Measurements from ENCODE around the gene ELOB.

DNA sequence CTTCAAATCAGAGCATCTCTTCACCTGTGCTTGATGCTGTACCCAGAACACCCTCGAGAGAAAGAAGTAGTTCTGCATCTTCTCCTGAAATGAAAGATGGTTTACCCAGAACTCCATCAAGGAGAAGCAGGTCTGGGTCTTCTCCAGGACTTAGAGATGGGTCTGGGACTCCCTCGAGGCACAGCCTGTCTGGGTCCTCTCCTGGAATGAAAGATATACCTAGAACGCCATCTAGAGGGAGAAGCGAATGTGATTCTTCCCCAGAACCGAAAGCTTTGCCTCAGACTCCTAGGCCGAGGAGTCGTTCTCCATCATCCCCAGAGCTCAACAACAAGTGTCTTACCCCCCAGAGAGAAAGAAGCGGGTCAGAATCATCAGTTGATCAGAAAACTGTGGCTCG lies 12.4 kb downstream of the ELOB start:
- TF ChIP-seq, protein P1, sequence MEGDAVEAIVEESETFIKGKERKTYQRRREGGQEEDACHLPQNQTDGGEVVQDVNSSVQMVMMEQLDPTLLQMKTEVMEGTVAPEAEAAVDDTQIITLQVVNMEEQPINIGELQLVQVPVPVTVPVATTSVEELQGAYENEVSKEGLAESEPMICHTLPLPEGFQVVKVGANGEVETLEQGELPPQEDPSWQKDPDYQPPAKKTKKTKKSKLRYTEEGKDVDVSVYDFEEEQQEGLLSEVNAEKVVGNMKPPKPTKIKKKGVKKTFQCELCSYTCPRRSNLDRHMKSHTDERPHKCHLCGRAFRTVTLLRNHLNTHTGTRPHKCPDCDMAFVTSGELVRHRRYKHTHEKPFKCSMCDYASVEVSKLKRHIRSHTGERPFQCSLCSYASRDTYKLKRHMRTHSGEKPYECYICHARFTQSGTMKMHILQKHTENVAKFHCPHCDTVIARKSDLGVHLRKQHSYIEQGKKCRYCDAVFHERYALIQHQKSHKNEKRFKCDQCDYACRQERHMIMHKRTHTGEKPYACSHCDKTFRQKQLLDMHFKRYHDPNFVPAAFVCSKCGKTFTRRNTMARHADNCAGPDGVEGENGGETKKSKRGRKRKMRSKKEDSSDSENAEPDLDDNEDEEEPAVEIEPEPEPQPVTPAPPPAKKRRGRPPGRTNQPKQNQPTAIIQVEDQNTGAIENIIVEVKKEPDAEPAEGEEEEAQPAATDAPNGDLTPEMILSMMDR (conservative IDR thresholded peaks at IDR 0.05; ENCODE audit: low read length), result 0 out of 2 replicates have a peak, but pooled peaks have one; percentile 16
- no peak for TF ChIP-seq EZH2phosphoT487 (IDR thresholded peaks at IDR 0.05; ENCODE audit: borderline replicate concordance)
